Gastroesophageal sphincter (tissue), 3 donors: ENCODE data around the gene MAGEB6.

Source experiments
- POLR2AphosphoS5 ChIP-seq: sonication (generic); formaldehyde crosslinking; IDR thresholded peaks from one replicate; pipeline ENCODE4 v1.6.1; 2017; ENCODE audit warnings: antibody characterized with exemption
- TF ChIP-seq, protein P1 (sequence below), 4 experiments: fragments of 200-600 bp in 2 of 4; fragments of 450-650 bp in 2 of 4; sonication (generic) in 1 of 4; IDR thresholded peaks; one replicate each; pipeline ENCODE4 v1.5.1; 2017 to 2019; ENCODE audit warnings: antibody characterized with exemption in 4 of 4, mild to moderate bottlenecking in 2 of 4, moderate library complexity in 2 of 4

DNA sequence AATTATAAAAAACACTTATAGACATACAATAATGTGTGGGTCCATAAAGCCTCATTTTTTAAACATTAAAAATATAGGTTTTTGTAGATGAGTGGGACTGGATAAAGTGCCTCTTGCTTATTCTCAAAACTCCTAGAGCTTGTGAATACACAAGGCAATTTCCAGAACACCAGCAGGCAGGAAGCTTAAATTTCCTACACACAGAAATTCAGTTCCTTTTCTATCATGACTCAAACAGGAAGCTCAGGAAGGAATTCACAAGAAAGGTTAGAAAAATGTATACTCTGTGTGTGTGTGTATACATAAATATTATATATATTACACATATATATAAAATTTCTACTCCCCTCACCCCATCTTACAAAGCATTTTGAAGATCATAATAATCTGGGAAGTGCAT, 11.3 kb downstream of the MAGEB6 start:
- TF ChIP-seq, protein P1, sequence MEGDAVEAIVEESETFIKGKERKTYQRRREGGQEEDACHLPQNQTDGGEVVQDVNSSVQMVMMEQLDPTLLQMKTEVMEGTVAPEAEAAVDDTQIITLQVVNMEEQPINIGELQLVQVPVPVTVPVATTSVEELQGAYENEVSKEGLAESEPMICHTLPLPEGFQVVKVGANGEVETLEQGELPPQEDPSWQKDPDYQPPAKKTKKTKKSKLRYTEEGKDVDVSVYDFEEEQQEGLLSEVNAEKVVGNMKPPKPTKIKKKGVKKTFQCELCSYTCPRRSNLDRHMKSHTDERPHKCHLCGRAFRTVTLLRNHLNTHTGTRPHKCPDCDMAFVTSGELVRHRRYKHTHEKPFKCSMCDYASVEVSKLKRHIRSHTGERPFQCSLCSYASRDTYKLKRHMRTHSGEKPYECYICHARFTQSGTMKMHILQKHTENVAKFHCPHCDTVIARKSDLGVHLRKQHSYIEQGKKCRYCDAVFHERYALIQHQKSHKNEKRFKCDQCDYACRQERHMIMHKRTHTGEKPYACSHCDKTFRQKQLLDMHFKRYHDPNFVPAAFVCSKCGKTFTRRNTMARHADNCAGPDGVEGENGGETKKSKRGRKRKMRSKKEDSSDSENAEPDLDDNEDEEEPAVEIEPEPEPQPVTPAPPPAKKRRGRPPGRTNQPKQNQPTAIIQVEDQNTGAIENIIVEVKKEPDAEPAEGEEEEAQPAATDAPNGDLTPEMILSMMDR (IDR thresholded peaks at IDR 0.05): no peak
- no peak for TF ChIP-seq POLR2AphosphoS5
